Thoracic aorta (tissue), 2 donors: ENCODE results near the gene ESYT3. TPM values are rescaled to one million over a fixed set of nuclear protein-coding genes. Genes with fewer than 3 reads are reported as not detected.

Experiments
- ATAC-seq: fragments of 150-250 bp; one replicate; pipeline ENCODE4 v1.8.0; 2017; ENCODE audit warnings: low read depth; ENCODE audit not compliant: insufficient number of reproducible peaks, low FRiP score
- DNase-seq: peaks from one replicate; pipeline ENCODE4 v3.0.0-alpha.2; 2020; ENCODE audit warnings: low spot score
- H3K27ac ChIP-seq, 2 donors: fragments of 200-600 bp; sonication (generic); 1 replicate in 1 of 2; 2 replicates in 1 of 2; pipeline ENCODE4 v1.5.1; 2016; ENCODE audit warnings: mild to moderate bottlenecking in 2 of 2, moderate library complexity in 2 of 2
- H3K27me3 ChIP-seq: fragments of 200-600 bp; sonication (generic); replicated peaks from 2 replicates; pipeline ENCODE4 v1.6.0; 2016; ENCODE audit warnings: mild to moderate bottlenecking; ENCODE audit not compliant: insufficient read depth
- H3K36me3 ChIP-seq: fragments of 200-600 bp; sonication (generic); one replicate; pipeline ENCODE4 v1.5.1; 2016
- H3K4me1 ChIP-seq, 2 donors: fragments of 200-600 bp; sonication (generic); 1 replicate in 1 of 2; 2 replicates in 1 of 2; pipeline versions ENCODE4 v1.5.1 to v1.6.0; 2016; ENCODE audit warnings: low read depth in 2 of 2, mild to moderate bottlenecking in 1 of 2; ENCODE audit not compliant: control insufficient read depth in 1 of 2
- H3K4me3 ChIP-seq: fragments of 200-600 bp; sonication (generic); 2 replicates; pipeline ENCODE4 v1.5.1; 2016; ENCODE audit warnings: mild to moderate bottlenecking
- H3K9me3 ChIP-seq: fragments of 200-600 bp; sonication (generic); 2 replicates; pipeline ENCODE4 v1.5.1; 2016
- CTCF ChIP-seq: fragments of 200-600 bp; sonication (generic); IDR thresholded peaks from one replicate; pipeline ENCODE4 v1.5.1; 2019; ENCODE audit warnings: antibody characterized with exemption
- total RNA-seq, 2 donors: library from RNA; depleted of rRNA; stranded (reverse); fragments of >200 nt; gene quantifications; one replicate each; pipeline versions ENCODE4 v1.1.0 to v1.2.3, GENCODE V29; 2016

ESYT3 gene
- total RNA-seq, 2 donors from 2014 or later = 1.9 to 7.1 TPM

GRCh38 chr3:138463724-138464490 lies 29.5 kb downstream of the ESYT3 start:
- Histone ChIP-seq H3K9me3 (no peaks in the 10 kb centered on the region), H3K4me1 (peaks cover 0 to 7% of the 10 kb centered on the region in 2 donors), H3K36me3 (no peaks in the 10 kb centered on the region), H3K27ac (no peak overlapping the region), H3K27me3 (no peaks in the 10 kb centered on the region), H3K4me3 (no peak overlapping the region)
- no peak for DNase-seq
- TF ChIP-seq CTCF = no peak
- ATAC-seq = no peak

- peaks cover 0 to 3% of the 10 kb centered on the region in 2 donors for H3K4me1 ChIP-seq
- DNase-seq (no peak), ATAC-seq (no peak)
- H3K9me3 ChIP-seq = no peaks in the 10 kb centered on the region
- no peak overlapping the region for H3K27ac ChIP-seq
- TF ChIP-seq CTCF = no peak
- no peaks in the 10 kb centered on the region for H3K36me3 ChIP-seq
- H3K27me3 ChIP-seq = no peaks in the 10 kb centered on the region
- no peak overlapping the region for H3K4me3 ChIP-seq
Measured at GRCh38 chr3:138464491-138464860, 30.1 kb downstream of the ESYT3 start.

GRCh38 chr3:138465451-138465850 lies 31.0 kb downstream of the ESYT3 start:
- Histone ChIP-seq H3K4me1 (no peaks in the 10 kb centered on the region), H3K36me3 (no peaks in the 10 kb centered on the region), H3K4me3 (no peak overlapping the region), H3K27ac (no peak overlapping the region), H3K27me3 (no peaks in the 10 kb centered on the region), H3K9me3 (no peaks in the 10 kb centered on the region)
- TF ChIP-seq CTCF = no peak
- DNase-seq (no peak), ATAC-seq (no peak)

GRCh38 chr3:138465925-138466324 lies 31.5 kb downstream of the ESYT3 start:
- Histone ChIP-seq H3K4me3 (no peak overlapping the region), H3K27me3 (no peaks in the 10 kb centered on the region), H3K9me3 (no peaks in the 10 kb centered on the region), H3K27ac (no peak overlapping the region), H3K4me1 (no peaks in the 10 kb centered on the region), H3K36me3 (no peaks in the 10 kb centered on the region)
- no peak for DNase-seq
- no peak for ATAC-seq
- no peak for TF ChIP-seq CTCF

- no peak overlapping the region for H3K27ac ChIP-seq
- no peak for TF ChIP-seq CTCF
- H3K36me3 ChIP-seq = no peaks in the 10 kb centered on the region
- no peaks in the 10 kb centered on the region for H3K9me3 ChIP-seq
- no peaks in the 10 kb centered on the region for H3K27me3 ChIP-seq
- ATAC-seq = no peak
- DNase-seq = no peak
- H3K4me1 ChIP-seq = no peaks in the 10 kb centered on the region
- no peak overlapping the region for H3K4me3 ChIP-seq
Measured at GRCh38 chr3:138467931-138468330, 33.5 kb downstream of the ESYT3 start.
